Transverse colon (tissue), 4 donors: ENCODE results near the gene NDRG2. TPM values are rescaled to one million over a fixed set of nuclear protein-coding genes. Genes with fewer than 3 reads are reported as not detected.

Experiments
- DNase-seq: peaks from one replicate; pipeline ENCODE4 v3.0.0-alpha.2; 2019
- H3K27ac ChIP-seq, 4 donors: fragments of 200-600 bp; sonication (generic); 2 replicates each; pipeline ENCODE4 v1.5.1; 2016 to 2018; ENCODE audit warnings: inconsistent platforms in 4 of 4
- H3K27me3 ChIP-seq: fragments of 200-600 bp; sonication (generic); 2 replicates; pipeline ENCODE4 v1.5.1; 2017; ENCODE audit warnings: inconsistent platforms
- H3K36me3 ChIP-seq, 4 donors: fragments of 200-600 bp; sonication (generic); 2 replicates each; pipeline ENCODE4 v1.5.1; 2017 to 2019; ENCODE audit warnings: inconsistent platforms in 4 of 4
- H3K4me1 ChIP-seq, 4 donors: fragments of 200-600 bp; sonication (generic); 2 replicates each; pipeline ENCODE4 v1.5.1; 2017 to 2020; ENCODE audit warnings: inconsistent platforms in 4 of 4
- H3K4me3 ChIP-seq, 4 donors: fragments of 200-600 bp; sonication (generic); 1 replicate in 1 of 4; 2 replicates in 3 of 4; pipeline versions ENCODE4 v1.5.1 to v1.6.1; 2017 to 2019; ENCODE audit warnings: inconsistent platforms in 4 of 4
- H3K9me3 ChIP-seq, 2 donors: fragments of 200-600 bp; sonication (generic); 2 replicates each; pipeline ENCODE4 v1.5.1; 2017 to 2019; ENCODE audit warnings: inconsistent platforms in 2 of 2
- EP300 ChIP-seq: sonication (generic); formaldehyde crosslinking; IDR thresholded peaks from one replicate; pipeline ENCODE4 v1.6.1; 2017; ENCODE audit warnings: antibody characterized with exemption, low read depth
- POLR2A ChIP-seq: fragments of 450-650 bp; IDR thresholded peaks from one replicate; pipeline ENCODE4 v1.6.1; 2016; ENCODE audit warnings: antibody characterized with exemption, mild to moderate bottlenecking, moderate library complexity
- POLR2AphosphoS5 ChIP-seq, 3 donors: sonication (generic); formaldehyde crosslinking; IDR thresholded peaks; one replicate each; pipeline ENCODE4 v1.6.1; 2016; ENCODE audit warnings: antibody characterized with exemption in 3 of 3
- WGBS, 2 donors: methylation state at CpG; one replicate each; pipeline ENCODE4 v1.1.5; 2018; ENCODE audit warnings: low coverage in 1 of 2; 5-methylcytosine and 5-hydroxymethylcytosine counted together
- in situ Hi-C, 4 donors: fragments of 200-750 bp; cut with MboI; loops; one replicate each; pipeline versions ENCODE4 v1.15.0 to v1.15.1; 2017; ENCODE audit warnings: low sequenced_read_pairs in 3 of 4, low pct_ligation_motif_present in 1 of 4, low pct_unique_long_range_greater_than_20kb in 1 of 4
- intact Hi-C: fragments of 100-400 bp; cut with DNase I; formaldehyde crosslinking; loops from one replicate; pipeline ENCODE4 v1.15.1; 2023; ENCODE audit warnings: low total_unique reads
- total RNA-seq, 4 donors: library from RNA; depleted of rRNA; stranded (reverse); fragments of >200 nt; gene quantifications; one replicate each; pipeline ENCODE4 v1.1.0, GENCODE V29; 2016
- TF ChIP-seq, protein P1 (sequence below), 5 experiments: fragments of 200-600 bp in 3 of 5; fragments of 450-650 bp in 2 of 5; sonication (generic) in 3 of 5; IDR thresholded peaks; 1 replicate in 2 of 5; 2 replicates in 3 of 5; pipeline ENCODE4 v1.5.1; 2016 to 2017; ENCODE audit warnings: antibody characterized with exemption in 5 of 5, inconsistent platforms in 3 of 5, mild to moderate bottlenecking in 2 of 5, moderate library complexity in 1 of 5

The NDRG2 gene
- total RNA-seq, 4 donors from 2014 or later: 144 to 275 (median 192) TPM

DNA sequence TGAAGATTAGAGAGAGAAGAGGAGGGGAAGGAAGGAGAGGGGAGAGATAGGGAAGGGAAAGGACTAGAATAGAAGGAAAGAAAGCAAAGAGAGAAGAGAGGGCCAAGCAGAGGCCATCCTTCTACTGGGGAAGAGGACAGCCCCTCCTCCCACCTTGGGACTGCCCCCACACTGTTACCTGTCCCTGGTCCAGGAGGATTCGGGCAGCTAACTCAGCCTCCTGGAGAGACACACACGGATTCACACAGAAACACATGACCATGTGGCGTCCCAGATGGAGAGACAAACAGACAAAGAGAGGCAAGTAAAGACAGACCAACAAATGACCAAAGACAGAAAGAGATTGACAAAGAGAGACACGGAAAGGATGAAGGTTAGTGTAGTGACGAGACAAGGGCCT is 2.2 kb downstream of the NDRG2 start:
- no peaks in the 10 kb centered on the region for H3K9me3 ChIP-seq
- peak overlapping the region in 2 of 4 donors; percentile 91 to 93 for H3K27ac ChIP-seq
- in situ Hi-C loops: no loop called here
- H3K27me3 ChIP-seq: no peaks in the 10 kb centered on the region
- 68 to 75% methylated on average over 4 to 5 of the region's 5 CpGs for WGBS, 2 donors
- H3K36me3 ChIP-seq: peaks cover 0 to 18% (median 3%) of the 10 kb centered on the region in 4 donors
- intact Hi-C loops: no loop called here
- TF ChIP-seq, protein P1, sequence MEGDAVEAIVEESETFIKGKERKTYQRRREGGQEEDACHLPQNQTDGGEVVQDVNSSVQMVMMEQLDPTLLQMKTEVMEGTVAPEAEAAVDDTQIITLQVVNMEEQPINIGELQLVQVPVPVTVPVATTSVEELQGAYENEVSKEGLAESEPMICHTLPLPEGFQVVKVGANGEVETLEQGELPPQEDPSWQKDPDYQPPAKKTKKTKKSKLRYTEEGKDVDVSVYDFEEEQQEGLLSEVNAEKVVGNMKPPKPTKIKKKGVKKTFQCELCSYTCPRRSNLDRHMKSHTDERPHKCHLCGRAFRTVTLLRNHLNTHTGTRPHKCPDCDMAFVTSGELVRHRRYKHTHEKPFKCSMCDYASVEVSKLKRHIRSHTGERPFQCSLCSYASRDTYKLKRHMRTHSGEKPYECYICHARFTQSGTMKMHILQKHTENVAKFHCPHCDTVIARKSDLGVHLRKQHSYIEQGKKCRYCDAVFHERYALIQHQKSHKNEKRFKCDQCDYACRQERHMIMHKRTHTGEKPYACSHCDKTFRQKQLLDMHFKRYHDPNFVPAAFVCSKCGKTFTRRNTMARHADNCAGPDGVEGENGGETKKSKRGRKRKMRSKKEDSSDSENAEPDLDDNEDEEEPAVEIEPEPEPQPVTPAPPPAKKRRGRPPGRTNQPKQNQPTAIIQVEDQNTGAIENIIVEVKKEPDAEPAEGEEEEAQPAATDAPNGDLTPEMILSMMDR (IDR thresholded peaks at IDR 0.05): no peak
- TF ChIP-seq POLR2A (no peak), EP300 (no peak), POLR2AphosphoS5 (IDR thresholded peaks at IDR 0.05) (no peak)
- H3K4me3 ChIP-seq: peak overlapping the region in 1 of 4 donors; percentile 71
- peaks cover 10 to 32% (median 20%) of the 10 kb centered on the region in 4 donors for H3K4me1 ChIP-seq
- DNase-seq: no peak

DNA sequence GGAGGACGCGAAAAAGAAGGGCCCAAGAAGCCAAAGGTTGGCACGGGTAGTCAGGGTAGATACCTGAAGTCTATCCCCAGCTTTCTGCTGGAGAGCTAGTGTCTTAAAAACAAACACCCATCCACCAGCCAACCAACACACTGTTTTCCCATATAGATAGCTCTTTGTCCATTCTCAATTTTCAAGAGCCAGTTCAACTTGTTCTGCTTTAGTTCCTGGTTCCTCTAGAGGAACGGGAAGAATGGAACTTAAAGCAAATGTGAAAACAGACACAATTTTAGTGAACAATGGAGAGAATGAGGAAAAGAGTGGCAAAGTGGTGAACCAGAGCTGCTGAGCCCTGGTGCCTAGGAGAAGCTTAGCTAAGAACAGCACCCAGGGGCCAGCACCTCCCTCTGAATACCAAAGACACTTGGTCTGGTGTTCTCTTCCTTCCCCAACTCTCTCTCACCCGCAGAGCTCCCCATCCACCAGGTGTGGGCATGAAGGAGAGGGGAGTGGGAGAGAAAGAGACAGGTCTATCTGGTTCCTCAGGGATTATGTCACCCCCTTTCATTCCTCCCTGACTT is 3.8 kb downstream of the NDRG2 start:
- H3K4me3 ChIP-seq: no peak overlapping the region
- H3K27ac ChIP-seq: no peak overlapping the region
- peaks cover 0 to 25% (median 3%) of the 10 kb centered on the region in 4 donors for H3K36me3 ChIP-seq
- no peaks in the 10 kb centered on the region for H3K27me3 ChIP-seq
- TF ChIP-seq, protein P1 (IDR thresholded peaks at IDR 0.05): no peak
- TF ChIP-seq POLR2AphosphoS5 (IDR thresholded peaks at IDR 0.05): no peak
- WGBS, 2 donors: 73 to 86% methylated on average over 3 to 5 of the region's 5 CpGs
- intact Hi-C loops (no loop called here), in situ Hi-C loops (no loop called here)
- DNase-seq: no peak
- H3K4me1 ChIP-seq: peaks cover 10 to 30% (median 18%) of the 10 kb centered on the region in 4 donors
- H3K9me3 ChIP-seq: no peaks in the 10 kb centered on the region

DNA sequence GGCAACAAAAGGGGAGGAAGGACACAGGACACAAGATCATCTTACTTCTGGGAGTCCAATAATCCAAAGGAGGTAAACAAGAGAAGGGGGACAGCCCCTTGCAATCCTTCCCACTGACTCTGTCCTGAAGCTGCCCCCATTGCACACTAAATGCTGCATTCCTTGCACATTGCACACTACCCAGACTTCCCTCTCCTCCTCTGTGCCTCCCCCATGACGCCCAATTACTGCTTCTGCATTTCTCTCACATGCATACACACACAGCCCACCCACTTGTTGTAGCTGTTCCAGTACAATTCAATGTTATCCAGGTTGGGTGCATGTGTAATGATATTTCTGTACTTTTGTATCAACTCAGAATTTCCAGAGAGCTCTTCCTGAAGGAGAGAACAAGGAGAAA is 5.5 kb downstream of the NDRG2 start:
- intact Hi-C loops: no loop called here
- Histone ChIP-seq H3K9me3 (no peaks in the 10 kb centered on the region), H3K27me3 (no peaks in the 10 kb centered on the region), H3K27ac (no peak overlapping the region), H3K4me3 (no peak overlapping the region), H3K4me1 (peaks cover 10 to 26% (median 17%) of the 10 kb centered on the region in 4 donors), H3K36me3 (peaks cover 0 to 25% (median 3%) of the 10 kb centered on the region in 4 donors)
- 29 to 54% methylated on average over 1 of the region's 1 CpG for WGBS, 2 donors
- in situ Hi-C loops: loop anchor here in 2 of 4 donors (10.0 kb wide), 1 partner anchor 65 kb away; no protein-coding TSS in a partner anchor
- TF ChIP-seq EP300: no peak
- no peak for TF ChIP-seq POLR2A
- no peak for TF ChIP-seq POLR2AphosphoS5 (IDR thresholded peaks at IDR 0.05)
- DNase-seq: no peak

GRCh38 chr14:21018781-21019180 is 6.1 kb downstream of the NDRG2 start:
- intact Hi-C loops: no loop called here
- H3K4me1 ChIP-seq: peaks cover 10 to 24% (median 13%) of the 10 kb centered on the region in 4 donors
- no peak overlapping the region for H3K27ac ChIP-seq
- in situ Hi-C loops: loop anchor here in 2 of 4 donors (10.0 kb wide), 1 partner anchor 66 kb away; no protein-coding TSS in a partner anchor
- no peak overlapping the region for H3K4me3 ChIP-seq
- TF ChIP-seq EP300 (no peak), POLR2AphosphoS5 (IDR thresholded peaks at IDR 0.05) (no peak), POLR2A (no peak)
- TF ChIP-seq, protein P1 (IDR thresholded peaks at IDR 0.05): no peak
- no peaks in the 10 kb centered on the region for H3K9me3 ChIP-seq
- H3K27me3 ChIP-seq: no peaks in the 10 kb centered on the region
- WGBS, 2 donors: 87 to 96% methylated on average over 3 of the region's 3 CpGs
- H3K36me3 ChIP-seq: peaks cover 0 to 25% (median 3%) of the 10 kb centered on the region in 4 donors
- no peak for DNase-seq
